HCT116 (cell line): ENCODE measurements around the gene FBN1. TPM values are rescaled to one million over a fixed set of nuclear protein-coding genes. Genes with fewer than 3 reads are reported as not detected.

Source experiments
- ATAC-seq: fragments of 200-7000 bp; cut with Tn5 transposase; 2 replicates; pipeline ENCODE4 v1.9.1; 2020; ENCODE audit warnings: mild to moderate bottlenecking, moderate library complexity
- BruUV-seq: library from RNA; stranded (reverse); fragments of 400-500 nt; replicated peaks from 2 replicates; lab custom pipeline; 2021; lab: Mats Ljungman, UMichigan
- CTCF ChIA-PET: fragments of 300-600 bp; sonication (Branson Sonifier 250); formaldehyde crosslinking; loops from one replicate; lab custom pipeline; 2021; ENCODE audit warnings: antibody characterized with exemption; lab: Charles Lee
- POLR2A ChIA-PET: fragments of 300-600, 350-600 bp; sonication (Branson Sonifier 250); formaldehyde crosslinking; loops from one replicate; lab custom pipeline; 2021; ENCODE audit warnings: antibody characterized with exemption; lab: Charles Lee
- RAD21 ChIA-PET, 2 experiments: fragments of 300-600 bp; sonication (Branson Sonifier 250); formaldehyde crosslinking; loops; one replicate each; lab custom pipeline; 2023; ENCODE audit warnings: low total read pairs in 2 of 2; ENCODE audit not compliant: uncharacterized antibody in 2 of 2, unreplicated experiment in 2 of 2, low non-redundant PET in 1 of 2; lab: Charles Lee
- DNase-seq: peaks from one replicate; pipeline ENCODE4 v3.0.0-alpha.2; 2010; ENCODE audit warnings: low read depth, low spot score
- H2AFZ ChIP-seq: fragments of 200-600 bp; shearing (Covaris generic), sonication (generic); 2 replicates; pipeline ENCODE4 v1.6.1; 2017; ENCODE audit warnings: low read depth, mixed run types, mixed read lengths, antibody characterized with exemption, low read length; ENCODE audit not compliant: poor library complexity, severe bottlenecking
- H3K27ac ChIP-seq: 2 replicates; pipeline ENCODE4 v1.5.1; 2012; ENCODE audit warnings: low read depth, low read length
- H3K27me3 ChIP-seq: fragments of 200-600 bp; sonication (generic); 2 replicates; pipeline ENCODE4 v1.6.1; 2016; ENCODE audit warnings: mixed run types, low read length, mixed read lengths; ENCODE audit not compliant: insufficient read depth
- H3K36me3 ChIP-seq, 2 experiments: fragments of 200-500 bp in 1 of 2; fragments of 200-600 bp in 1 of 2; sonication (Bioruptor generic) in 1 of 2; sonication (generic) in 1 of 2; 2 replicates each; pipeline versions ENCODE4 v1.5.1 to v1.6.1; 2014 to 2016; ENCODE audit warnings: low read length in 2 of 2, inconsistent platforms in 1 of 2, mixed read lengths in 1 of 2, mixed run types in 1 of 2; ENCODE audit not compliant: insufficient read depth in 2 of 2, control insufficient read depth in 1 of 2
- H3K4me1 ChIP-seq, 2 experiments: fragments of 200-600 bp in 1 of 2; sonication (generic) in 1 of 2; 2 replicates each; pipeline versions ENCODE4 v1.5.1 to v1.6.1; 2012 to 2017; ENCODE audit warnings: low read length in 2 of 2, inconsistent platforms in 1 of 2, mild to moderate bottlenecking in 1 of 2, mixed read lengths in 1 of 2, mixed run types in 1 of 2, moderate library complexity in 1 of 2; ENCODE audit not compliant: insufficient read depth in 2 of 2, control insufficient read depth in 1 of 2
- H3K4me2 ChIP-seq: fragments of 200-600 bp; sonication (generic); 2 replicates; pipeline ENCODE4 v1.6.1; 2017; ENCODE audit warnings: mixed run types, low read length, mixed read lengths
- H3K4me3 ChIP-seq, 2 experiments: fragments of 200-600 bp in 1 of 2; sonication (generic) in 1 of 2; replicated peaks in 1 of 2; 2 replicates each; pipeline ENCODE4 v1.5.1; 2011 to 2016; ENCODE audit warnings: low read length in 2 of 2, control low read depth in 1 of 2, low read depth in 1 of 2, mild to moderate bottlenecking in 1 of 2, mixed read lengths in 1 of 2, mixed run types in 1 of 2
- H3K79me2 ChIP-seq: fragments of 200-600 bp; sonication (generic); 2 replicates; pipeline ENCODE4 v1.6.1; 2017; ENCODE audit warnings: mild to moderate bottlenecking, mixed run types, low read length, moderate library complexity, mixed read lengths; ENCODE audit not compliant: insufficient read depth
- H3K9ac ChIP-seq: fragments of 200-600 bp; sonication (generic); 2 replicates; pipeline ENCODE4 v1.6.1; 2016; ENCODE audit warnings: low read length, mixed read lengths
- H3K9me2 ChIP-seq: fragments of 200-600 bp; sonication (generic), shearing (Covaris generic); 2 replicates; pipeline ENCODE4 v1.6.1; 2017; ENCODE audit warnings: mixed run types, mild to moderate bottlenecking, moderate library complexity; ENCODE audit not compliant: insufficient read depth
- H3K9me3 ChIP-seq, 2 experiments: fragments of 200-500 bp in 1 of 2; fragments of 200-600 bp in 1 of 2; sonication (Bioruptor generic) in 1 of 2; sonication (generic) in 1 of 2; 2 replicates each; pipeline ENCODE4 v1.6.1; 2014 to 2017; ENCODE audit warnings: low read length in 2 of 2, mixed read lengths in 2 of 2, inconsistent platforms in 1 of 2, low read depth in 1 of 2, mild to moderate bottlenecking in 1 of 2, mixed run types in 1 of 2, moderate library complexity in 1 of 2; ENCODE audit not compliant: control insufficient read depth in 1 of 2, insufficient read depth in 1 of 2
- H4K20me1 ChIP-seq: fragments of 200-600 bp; sonication (generic), shearing (Covaris generic); 2 replicates; pipeline ENCODE4 v1.6.1; 2017; ENCODE audit warnings: mixed run types, mild to moderate bottlenecking, moderate library complexity; ENCODE audit not compliant: insufficient read depth
- CBX3 ChIP-seq: IDR thresholded peaks from 2 replicates; pipeline ENCODE4 v1.6.1; 2012; ENCODE audit warnings: low read depth
- CEBPB ChIP-seq: IDR thresholded peaks from 2 replicates; pipeline ENCODE4 v1.6.1; 2012; ENCODE audit warnings: low read depth
- EGR1 ChIP-seq: IDR thresholded peaks from 2 replicates; pipeline ENCODE4 v1.6.1; 2012; ENCODE audit warnings: low read depth
- ELF1 ChIP-seq: IDR thresholded peaks from 2 replicates; pipeline ENCODE4 v1.6.1; 2012; ENCODE audit warnings: low read depth, borderline replicate concordance
- EZH2 ChIP-seq: fragments of 200-600 bp; sonication (generic); IDR thresholded peaks from 2 replicates; pipeline ENCODE4 v1.6.1; 2017; ENCODE audit warnings: antibody characterized with exemption, mixed run types
- EZH2phosphoT487 ChIP-seq: fragments of 200-600 bp; IDR thresholded peaks from 2 replicates; pipeline ENCODE4 v1.6.1; 2018; ENCODE audit warnings: antibody characterized with exemption, borderline replicate concordance
- FOSL1 ChIP-seq: IDR thresholded peaks from 2 replicates; pipeline ENCODE4 v1.6.1; 2012; ENCODE audit warnings: low read depth
- POLR2A ChIP-seq: IDR thresholded peaks from 2 replicates; pipeline ENCODE4 v1.7.0; 2011; ENCODE audit warnings: borderline replicate concordance; ENCODE audit not compliant: insufficient read depth, insufficient read length; ENCODE audit errors: extremely low read depth
- POLR2AphosphoS5 ChIP-seq: IDR thresholded peaks from 2 replicates; pipeline ENCODE4 v1.6.1; 2011; ENCODE audit warnings: mild to moderate bottlenecking, low read depth, low read length, moderate library complexity
- RAD21 ChIP-seq: IDR thresholded peaks from 2 replicates; pipeline ENCODE4 v1.6.1; 2012; ENCODE audit warnings: low read depth, mild to moderate bottlenecking
- REST ChIP-seq: IDR thresholded peaks from 2 replicates; pipeline ENCODE4 v1.6.1; 2012; ENCODE audit warnings: low read depth
- SIN3A ChIP-seq: IDR thresholded peaks from 2 replicates; pipeline ENCODE4 v1.6.1; 2012; ENCODE audit warnings: low read depth
- SRF ChIP-seq: IDR thresholded peaks from 2 replicates; pipeline ENCODE4 v1.6.1; 2012; ENCODE audit warnings: low read depth
- TCF7L2 ChIP-seq: IDR thresholded peaks from 2 replicates; pipeline ENCODE4 v1.7.0; 2011; ENCODE audit warnings: borderline replicate concordance, inconsistent platforms; ENCODE audit not compliant: insufficient read depth, insufficient read length; ENCODE audit errors: extremely low read depth
- ZBTB33 ChIP-seq: IDR thresholded peaks from 2 replicates; pipeline ENCODE4 v1.6.1; 2011; ENCODE audit warnings: mild to moderate bottlenecking, low read length, moderate library complexity; ENCODE audit not compliant: insufficient replicate concordance; ENCODE audit errors: extremely low read depth
- ZFX ChIP-seq: fragments of 450-650 bp; IDR thresholded peaks from 2 replicates; pipeline ENCODE4 v1.6.1; 2017
- intact Hi-C: fragments of 100-400 bp; cut with micrococcal nuclease; formaldehyde crosslinking; loops from 2 replicates; pipeline ENCODE4 v1.10.0; 2022
- total RNA-seq: library from RNA; stranded (reverse); gene quantifications from one replicate; pipeline ENCODE4 v1.2.1, GENCODE V29; 2021; ENCODE audit not compliant: unreplicated experiment
- TF ChIP-seq, protein P1 (sequence below): IDR thresholded peaks from 2 replicates; pipeline ENCODE4 v1.6.1; 2012
- TF ChIP-seq, protein P2 (sequence below), 3 experiments: fragments of 200-600 bp in 1 of 3; sonication (generic) in 1 of 3; IDR thresholded peaks in 2 of 3; conservative IDR thresholded peaks in 1 of 3; 2 replicates each; pipeline ENCODE4 v1.5.1; 2012 to 2017; ENCODE audit warnings: low read depth in 2 of 3, low read length in 2 of 3, antibody characterized with exemption in 1 of 3, borderline replicate concordance in 1 of 3, control low read depth in 1 of 3, mild to moderate bottlenecking in 1 of 3, mixed read lengths in 1 of 3, mixed run types in 1 of 3, moderate library complexity in 1 of 3; ENCODE audit not compliant: insufficient read depth in 1 of 3

The FBN1 gene
- total RNA-seq, 1 experiment from 2014 or later, result 1.7 TPM

DNA sequence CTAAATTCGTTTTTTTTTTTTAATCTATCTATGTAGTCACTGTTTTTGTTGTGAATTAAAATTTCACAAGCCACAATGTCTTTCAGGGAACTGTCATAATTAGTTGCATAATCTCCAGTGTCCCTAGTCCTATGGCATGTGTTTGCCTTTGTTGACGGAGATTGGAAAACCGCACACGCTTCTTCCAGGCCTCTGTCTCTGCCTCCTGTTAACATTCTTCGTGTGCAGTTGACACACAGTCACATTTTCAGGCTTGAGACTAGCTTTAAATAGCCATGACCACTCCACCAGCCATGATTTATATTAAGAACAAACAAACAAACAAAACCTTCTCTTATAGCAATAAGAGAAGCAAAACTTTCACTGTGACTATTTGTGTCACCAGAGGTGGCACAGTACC is 174.4 kb downstream of the FBN1 start:
- no peak overlapping the region for H3K4me2 ChIP-seq
- ATAC-seq (no peak), DNase-seq (no peak)
- BruUV-seq, result no TSS peak
- H3K36me3 ChIP-seq, result no peaks in the 10 kb centered on the region
- ChIA-PET CTCF (no interaction called here), RAD21 (no interaction called here), POLR2A (no interaction called here)
- H3K9me3 ChIP-seq, result no peaks in the 10 kb centered on the region
- H3K79me2 ChIP-seq, result no peaks in the 10 kb centered on the region
- TF ChIP-seq ZFX (no peak), CBX3 (no peak), CEBPB (no peak), TCF7L2 (no peak), EZH2 (no peak), ZBTB33 (no peak), FOSL1 (no peak), REST (no peak), EZH2phosphoT487 (no peak), RAD21 (no peak), SRF (no peak), SIN3A (no peak), EGR1 (no peak), POLR2A (no peak), ELF1 (no peak), POLR2AphosphoS5 (no peak)
- TF ChIP-seq, protein P1, sequence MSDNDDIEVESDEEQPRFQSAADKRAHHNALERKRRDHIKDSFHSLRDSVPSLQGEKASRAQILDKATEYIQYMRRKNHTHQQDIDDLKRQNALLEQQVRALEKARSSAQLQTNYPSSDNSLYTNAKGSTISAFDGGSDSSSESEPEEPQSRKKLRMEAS, result no peak
- TF ChIP-seq, protein P2, sequence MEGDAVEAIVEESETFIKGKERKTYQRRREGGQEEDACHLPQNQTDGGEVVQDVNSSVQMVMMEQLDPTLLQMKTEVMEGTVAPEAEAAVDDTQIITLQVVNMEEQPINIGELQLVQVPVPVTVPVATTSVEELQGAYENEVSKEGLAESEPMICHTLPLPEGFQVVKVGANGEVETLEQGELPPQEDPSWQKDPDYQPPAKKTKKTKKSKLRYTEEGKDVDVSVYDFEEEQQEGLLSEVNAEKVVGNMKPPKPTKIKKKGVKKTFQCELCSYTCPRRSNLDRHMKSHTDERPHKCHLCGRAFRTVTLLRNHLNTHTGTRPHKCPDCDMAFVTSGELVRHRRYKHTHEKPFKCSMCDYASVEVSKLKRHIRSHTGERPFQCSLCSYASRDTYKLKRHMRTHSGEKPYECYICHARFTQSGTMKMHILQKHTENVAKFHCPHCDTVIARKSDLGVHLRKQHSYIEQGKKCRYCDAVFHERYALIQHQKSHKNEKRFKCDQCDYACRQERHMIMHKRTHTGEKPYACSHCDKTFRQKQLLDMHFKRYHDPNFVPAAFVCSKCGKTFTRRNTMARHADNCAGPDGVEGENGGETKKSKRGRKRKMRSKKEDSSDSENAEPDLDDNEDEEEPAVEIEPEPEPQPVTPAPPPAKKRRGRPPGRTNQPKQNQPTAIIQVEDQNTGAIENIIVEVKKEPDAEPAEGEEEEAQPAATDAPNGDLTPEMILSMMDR (IDR thresholded peaks at IDR 0.05 in 2 of 3, conservative IDR thresholded peaks at IDR 0.05 in 1 of 3; ENCODE audit: borderline replicate concordance in 1 of 3, insufficient read depth in 1 of 3, low read depth in 2 of 3, low read length in 2 of 3), result no peak
- peaks cover 0 to 12% of the 10 kb centered on the region in 2 experiments; a peak in 2 of 4 replicates for H3K4me1 ChIP-seq
- H2AFZ ChIP-seq, result no peak overlapping the region
- H3K9ac ChIP-seq, result no peak overlapping the region
- intact Hi-C loops, result no loop called here
- no peaks in the 10 kb centered on the region for H3K9me2 ChIP-seq
- H3K4me3 ChIP-seq, result no peak overlapping the region
- H3K27me3 ChIP-seq, result no peaks in the 10 kb centered on the region
- H3K27ac ChIP-seq, result no peak overlapping the region
- no peaks in the 10 kb centered on the region for H4K20me1 ChIP-seq
